HepG2 (cell line): ENCODE data around the gene F2RL3. TPM values are rescaled to one million over a fixed set of nuclear protein-coding genes. Genes with fewer than 3 reads are reported as not detected.

ENCODE experiments used
- ATAC-seq: fragments of 200-7000 bp; cut with Tn5 transposase; 3 replicates; pipeline ENCODE4 v1.9.1; 2020; ENCODE audit warnings: mild to moderate bottlenecking, moderate library complexity
- BruUV-seq: library from RNA; stranded (reverse); fragments of 400-500 nt; replicated peaks from 2 replicates; lab custom pipeline; 2021; lab: Mats Ljungman, UMichigan
- CTCF ChIA-PET: fragments of 300-600 bp; formaldehyde crosslinking; extraction: SDS; loops from one replicate; lab custom pipeline; 2021; ENCODE audit warnings: low total read pairs, inconsistent platforms, low intra/inter-chr PET ratio; lab: Yijun Ruan, JAX
- POLR2A ChIA-PET: fragments of 350-600 bp; sonication (Branson Sonifier 250); formaldehyde crosslinking; loops from one replicate; lab custom pipeline; 2020; ENCODE audit warnings: antibody characterized with exemption, inconsistent platforms; lab: Yijun Ruan, JAX
- DNase-seq: peaks from one replicate; pipeline ENCODE4 v3.0.0-alpha.2; 2015; ENCODE audit warnings: low spot score
- FAIRE-seq: peaks from 3 replicates; lab custom pipeline; 2011; peaks lifted over from hg19 to GRCh38; lab: Jason Lieb, UNC
- H2AFZ ChIP-seq: one replicate; pipeline ENCODE4 v1.6.1; 2011; ENCODE audit warnings: low read length, inconsistent platforms
- H3K27ac ChIP-seq: fragments of 300-600 bp; 3 replicates; pipeline ENCODE4 v1.8.0; 2011; ENCODE audit warnings: mixed run types, mild to moderate bottlenecking, mixed read lengths, low read length, inconsistent platforms; ENCODE audit not compliant: insufficient read depth; ENCODE audit errors: extremely low read length
- H3K27me3 ChIP-seq, 2 experiments: fragments of 200-600 bp in 1 of 2; 2 replicates in 1 of 2; 3 replicates in 1 of 2; pipeline versions ENCODE4 v1.6.0 to v1.8.0; 2011; ENCODE audit warnings: low read length in 2 of 2, mild to moderate bottlenecking in 2 of 2, moderate library complexity in 2 of 2, inconsistent platforms in 1 of 2; ENCODE audit not compliant: insufficient read depth in 2 of 2, control insufficient read depth in 1 of 2
- H3K36me3 ChIP-seq, 2 experiments: fragments of 200-600 bp in 1 of 2; replicated peaks in 1 of 2; 2 replicates in 1 of 2; 3 replicates in 1 of 2; pipeline versions ENCODE4 v1.5.1 to v1.8.0; 2011; ENCODE audit warnings: low read length in 2 of 2, inconsistent platforms in 1 of 2; ENCODE audit not compliant: insufficient read depth in 2 of 2, control insufficient read depth in 1 of 2
- H3K4me1 ChIP-seq: 2 replicates; pipeline ENCODE4 v1.5.1; 2012; ENCODE audit warnings: low read length, inconsistent platforms; ENCODE audit not compliant: insufficient read depth
- H3K4me2 ChIP-seq: 2 replicates; pipeline ENCODE4 v1.6.0; 2011; ENCODE audit warnings: low read depth, low read length, inconsistent platforms
- H3K4me3 ChIP-seq, 3 experiments: fragments of 200-600 bp in 1 of 3; sonication (generic), shearing (Covaris generic) in 1 of 3; replicated peaks in 1 of 3; 2 replicates each; pipeline ENCODE4 v1.5.1; 2011 to 2016; ENCODE audit warnings: low read length in 3 of 3, inconsistent platforms in 2 of 3, low read depth in 2 of 3, mild to moderate bottlenecking in 2 of 3, control low read depth in 1 of 3, mixed read lengths in 1 of 3; ENCODE audit not compliant: insufficient read depth in 1 of 3
- H3K79me2 ChIP-seq: one replicate; pipeline ENCODE4 v1.6.1; 2011; ENCODE audit warnings: low read length, inconsistent platforms; ENCODE audit not compliant: insufficient read depth
- H3K9ac ChIP-seq: 2 replicates; pipeline ENCODE4 v1.6.0; 2011; ENCODE audit warnings: mild to moderate bottlenecking, low read depth, low read length, inconsistent platforms; ENCODE audit not compliant: insufficient read depth
- H3K9me3 ChIP-seq: 2 replicates; pipeline ENCODE4 v1.5.1; 2012; ENCODE audit warnings: mild to moderate bottlenecking, low read length
- H4K20me1 ChIP-seq: 2 replicates; pipeline ENCODE4 v1.6.0; 2011; ENCODE audit warnings: inconsistent platforms, mild to moderate bottlenecking, low read length, moderate library complexity; ENCODE audit not compliant: insufficient read depth
- CENPT ChIP-seq: sonication (generic); formaldehyde crosslinking; IDR thresholded peaks from 2 replicates; pipeline ENCODE4 v1.8.0; 2022; ENCODE audit warnings: low read depth, mild to moderate bottlenecking, moderate library complexity, missing genetic modification reagents
- GABPB1 ChIP-seq: IDR thresholded peaks from 2 replicates; pipeline ENCODE4 v1.6.1; 2016; ENCODE audit warnings: mild to moderate bottlenecking, missing genetic modification reagents, moderate library complexity, missing compliant biosample characterization
- HNRNPL ChIP-seq: fragments of 200-400 bp; formaldehyde crosslinking; IDR thresholded peaks from 2 replicates; pipeline ENCODE4 v1.6.1; 2017; ENCODE audit warnings: mild to moderate bottlenecking, low read depth, low read length
- ISX ChIP-seq: sonication (generic); formaldehyde crosslinking; conservative IDR thresholded peaks from 2 replicates; pipeline ENCODE4 v1.5.0; 2020; ENCODE audit warnings: missing genetic modification reagents
- ZBTB3 ChIP-seq: sonication (generic); formaldehyde crosslinking; IDR thresholded peaks from 2 replicates; pipeline ENCODE4 v1.4.0; 2020; ENCODE audit warnings: low read depth, mild to moderate bottlenecking, moderate library complexity, missing genetic modification reagents, borderline replicate concordance
- ZFX ChIP-seq: sonication (generic); formaldehyde crosslinking; IDR thresholded peaks from 2 replicates; pipeline ENCODE4 v1.4.0; 2020; ENCODE audit warnings: mild to moderate bottlenecking, low read depth, missing genetic modification reagents, moderate library complexity
- WGBS: methylation state at CpG from one replicate; pipeline ENCODE4 v1.1.6; 2017; ENCODE audit warnings: low lambda C conversion rate; 5-methylcytosine and 5-hydroxymethylcytosine counted together
- in situ Hi-C: cut with HindIII; loops from 2 replicates; pipeline ENCODE4 v1.10.0; 2017; ENCODE audit warnings: low pct_unique_long_range_greater_than_20kb; ENCODE audit not compliant: extremely low pct_ligation_motif_present
- intact Hi-C: fragments of 100-400 bp; cut with micrococcal nuclease; formaldehyde crosslinking; loops from one replicate; pipeline ENCODE4 v1.10.0; 2022; ENCODE audit not compliant: unreplicated experiment
- polyA plus RNA-seq, 8 experiments: library from polyadenylated mRNA; depleted of rRNA in 3 of 8; stranded (reverse) in 7 of 8; unstranded in 1 of 8; fragments of >200 nt; fragmentation: Illumina TruSeq in 4 of 8; extraction: Trizol in 4 of 8; gene quantifications; 2 replicates each; pipeline versions ENCODE4 v1.2.1 to v1.2.3, GENCODE V29; 2011 to 2016; ENCODE audit warnings: low read depth in 4 of 8, missing spikeins in 1 of 8, mixed read lengths in 1 of 8; ENCODE audit not compliant: insufficient read depth in 1 of 8
- total RNA-seq, 5 experiments: library from RNA; depleted of rRNA; stranded (reverse); fragments of >200 nt; fragmentation: Illumina TruSeq; extraction: Trizol; gene quantifications; 2 replicates each; pipeline ENCODE4 v1.2.3, GENCODE V29; 2016; ENCODE audit warnings: low read depth in 1 of 5
- TF ChIP-seq, protein P1 (sequence below): sonication (generic); formaldehyde crosslinking; IDR thresholded peaks from 2 replicates; pipeline ENCODE4 v1.4.0; 2020; ENCODE audit warnings: missing genetic modification reagents

F2RL3 gene
- total and polyA plus RNA-seq, 2 of the 13 experiments (the other 11 are each of a cell fraction or from before 2014, with no cell fraction given), result not detected

GRCh38 chr19:16887353-16888265 lies 1.2 kb upstream of the F2RL3 start (continued):
- TF ChIP-seq, protein P1, sequence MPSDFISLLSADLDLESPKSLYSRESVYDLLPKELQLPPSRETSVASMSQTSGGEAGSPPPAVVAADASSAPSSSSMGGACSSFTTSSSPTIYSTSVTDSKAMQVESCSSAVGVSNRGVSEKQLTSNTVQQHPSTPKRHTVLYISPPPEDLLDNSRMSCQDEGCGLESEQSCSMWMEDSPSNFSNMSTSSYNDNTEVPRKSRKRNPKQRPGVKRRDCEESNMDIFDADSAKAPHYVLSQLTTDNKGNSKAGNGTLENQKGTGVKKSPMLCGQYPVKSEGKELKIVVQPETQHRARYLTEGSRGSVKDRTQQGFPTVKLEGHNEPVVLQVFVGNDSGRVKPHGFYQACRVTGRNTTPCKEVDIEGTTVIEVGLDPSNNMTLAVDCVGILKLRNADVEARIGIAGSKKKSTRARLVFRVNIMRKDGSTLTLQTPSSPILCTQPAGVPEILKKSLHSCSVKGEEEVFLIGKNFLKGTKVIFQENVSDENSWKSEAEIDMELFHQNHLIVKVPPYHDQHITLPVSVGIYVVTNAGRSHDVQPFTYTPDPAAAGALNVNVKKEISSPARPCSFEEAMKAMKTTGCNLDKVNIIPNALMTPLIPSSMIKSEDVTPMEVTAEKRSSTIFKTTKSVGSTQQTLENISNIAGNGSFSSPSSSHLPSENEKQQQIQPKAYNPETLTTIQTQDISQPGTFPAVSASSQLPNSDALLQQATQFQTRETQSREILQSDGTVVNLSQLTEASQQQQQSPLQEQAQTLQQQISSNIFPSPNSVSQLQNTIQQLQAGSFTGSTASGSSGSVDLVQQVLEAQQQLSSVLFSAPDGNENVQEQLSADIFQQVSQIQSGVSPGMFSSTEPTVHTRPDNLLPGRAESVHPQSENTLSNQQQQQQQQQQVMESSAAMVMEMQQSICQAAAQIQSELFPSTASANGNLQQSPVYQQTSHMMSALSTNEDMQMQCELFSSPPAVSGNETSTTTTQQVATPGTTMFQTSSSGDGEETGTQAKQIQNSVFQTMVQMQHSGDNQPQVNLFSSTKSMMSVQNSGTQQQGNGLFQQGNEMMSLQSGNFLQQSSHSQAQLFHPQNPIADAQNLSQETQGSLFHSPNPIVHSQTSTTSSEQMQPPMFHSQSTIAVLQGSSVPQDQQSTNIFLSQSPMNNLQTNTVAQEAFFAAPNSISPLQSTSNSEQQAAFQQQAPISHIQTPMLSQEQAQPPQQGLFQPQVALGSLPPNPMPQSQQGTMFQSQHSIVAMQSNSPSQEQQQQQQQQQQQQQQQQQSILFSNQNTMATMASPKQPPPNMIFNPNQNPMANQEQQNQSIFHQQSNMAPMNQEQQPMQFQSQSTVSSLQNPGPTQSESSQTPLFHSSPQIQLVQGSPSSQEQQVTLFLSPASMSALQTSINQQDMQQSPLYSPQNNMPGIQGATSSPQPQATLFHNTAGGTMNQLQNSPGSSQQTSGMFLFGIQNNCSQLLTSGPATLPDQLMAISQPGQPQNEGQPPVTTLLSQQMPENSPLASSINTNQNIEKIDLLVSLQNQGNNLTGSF (CRISPR knock-in tag), result no peak
- no peak for TF ChIP-seq ZBTB3 (CRISPR knock-in tag)
- no peak for TF ChIP-seq ZFX (CRISPR knock-in tag)

DNA sequence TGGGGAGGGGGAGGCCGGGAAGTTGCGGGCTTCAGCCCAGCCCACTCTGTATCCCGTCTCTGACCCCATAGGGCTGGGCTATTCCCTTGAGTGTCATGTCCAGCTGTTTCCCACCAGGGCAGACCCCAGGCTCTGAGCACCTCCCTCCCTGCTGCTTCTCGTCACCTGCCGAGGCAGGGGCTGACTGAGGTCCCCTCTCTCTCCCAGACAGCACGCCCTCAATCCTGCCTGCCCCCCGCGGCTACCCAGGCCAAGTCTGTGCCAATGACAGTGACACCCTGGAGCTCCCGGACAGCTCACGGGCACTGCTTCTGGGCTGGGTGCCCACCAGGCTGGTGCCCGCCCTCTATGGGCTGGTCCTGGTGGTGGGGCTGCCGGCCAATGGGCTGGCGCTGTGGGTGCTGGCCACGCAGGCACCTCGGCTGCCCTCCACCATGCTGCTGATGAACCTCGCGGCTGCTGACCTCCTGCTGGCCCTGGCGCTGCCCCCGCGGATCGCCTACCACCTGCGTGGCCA lies 625 bp downstream of the F2RL3 start:
- no TSS peak for BruUV-seq
- no peaks in the 10 kb centered on the region for H3K9me3 ChIP-seq
- no peaks in the 10 kb centered on the region for H3K79me2 ChIP-seq
- no peak overlapping the region for H3K4me3 ChIP-seq
- ChIA-PET POLR2A (no interaction called here), CTCF (no interaction called here)
- H3K36me3 ChIP-seq, result no peaks in the 10 kb centered on the region
- no peak overlapping the region for H3K27ac ChIP-seq
- intact Hi-C loops (no loop called here), in situ Hi-C loops (no loop called here)
- no peak overlapping the region for H3K4me2 ChIP-seq
- peaks cover 50% of the 10 kb centered on the region for H3K4me1 ChIP-seq
- H4K20me1 ChIP-seq, result no peaks in the 10 kb centered on the region
- no peak overlapping the region for H3K9ac ChIP-seq
- TF ChIP-seq ISX (CRISPR knock-in tag), result no peak
- TF ChIP-seq HNRNPL, result 0 out of 2 replicates have a peak, but pooled peaks have one; percentile 36
- TF ChIP-seq CENPT, result no peak
- TF ChIP-seq GABPB1 (CRISPR knock-in tag), result no peak
- no peak overlapping the region for H2AFZ ChIP-seq
- peaks cover 3 to 26% of the 10 kb centered on the region in 2 experiments; a peak in 4 of 5 replicates for H3K27me3 ChIP-seq
- ATAC-seq (no peak), DNase-seq (no peak), FAIRE-seq (no peak)
- 30% methylated on average over 2 of the region's 22 CpGs for WGBS
